HepG2 (cell line): ENCODE results near the gene CYSTM1. TPM values are rescaled to one million over a fixed set of nuclear protein-coding genes. Genes with fewer than 3 reads are reported as not detected.

Experiments used
- ATAC-seq: fragments of 200-7000 bp; cut with Tn5 transposase; 3 replicates; pipeline ENCODE4 v1.9.1; 2020; ENCODE audit warnings: mild to moderate bottlenecking, moderate library complexity
- BruUV-seq: library from RNA; stranded (reverse); fragments of 400-500 nt; replicated peaks from 2 replicates; lab custom pipeline; 2021; lab: Mats Ljungman, UMichigan
- CTCF ChIA-PET: fragments of 300-600 bp; formaldehyde crosslinking; extraction: SDS; loops from one replicate; lab custom pipeline; 2021; ENCODE audit warnings: low total read pairs, inconsistent platforms, low intra/inter-chr PET ratio; lab: Yijun Ruan, JAX
- POLR2A ChIA-PET: fragments of 350-600 bp; sonication (Branson Sonifier 250); formaldehyde crosslinking; loops from one replicate; lab custom pipeline; 2020; ENCODE audit warnings: antibody characterized with exemption, inconsistent platforms; lab: Yijun Ruan, JAX
- DNase-seq: peaks from one replicate; pipeline ENCODE4 v3.0.0-alpha.2; 2015; ENCODE audit warnings: low spot score
- FAIRE-seq: peaks from 3 replicates; lab custom pipeline; 2011; peaks lifted over from hg19 to GRCh38; lab: Jason Lieb, UNC
- H2AFZ ChIP-seq: one replicate; pipeline ENCODE4 v1.6.1; 2011; ENCODE audit warnings: low read length, inconsistent platforms
- H3K27ac ChIP-seq: fragments of 300-600 bp; 3 replicates; pipeline ENCODE4 v1.8.0; 2011; ENCODE audit warnings: mixed run types, mild to moderate bottlenecking, mixed read lengths, low read length, inconsistent platforms; ENCODE audit not compliant: insufficient read depth; ENCODE audit errors: extremely low read length
- H3K27me3 ChIP-seq, 2 experiments: fragments of 200-600 bp in 1 of 2; 2 replicates in 1 of 2; 3 replicates in 1 of 2; pipeline versions ENCODE4 v1.6.0 to v1.8.0; 2011; ENCODE audit warnings: low read length in 2 of 2, mild to moderate bottlenecking in 2 of 2, moderate library complexity in 2 of 2, inconsistent platforms in 1 of 2; ENCODE audit not compliant: insufficient read depth in 2 of 2, control insufficient read depth in 1 of 2
- H3K36me3 ChIP-seq, 2 experiments: fragments of 200-600 bp in 1 of 2; replicated peaks in 1 of 2; 2 replicates in 1 of 2; 3 replicates in 1 of 2; pipeline versions ENCODE4 v1.5.1 to v1.8.0; 2011; ENCODE audit warnings: low read length in 2 of 2, inconsistent platforms in 1 of 2; ENCODE audit not compliant: insufficient read depth in 2 of 2, control insufficient read depth in 1 of 2
- H3K4me1 ChIP-seq: 2 replicates; pipeline ENCODE4 v1.5.1; 2012; ENCODE audit warnings: low read length, inconsistent platforms; ENCODE audit not compliant: insufficient read depth
- H3K4me2 ChIP-seq: 2 replicates; pipeline ENCODE4 v1.6.0; 2011; ENCODE audit warnings: low read depth, low read length, inconsistent platforms
- H3K4me3 ChIP-seq, 3 experiments: fragments of 200-600 bp in 1 of 3; sonication (generic), shearing (Covaris generic) in 1 of 3; replicated peaks in 1 of 3; 2 replicates each; pipeline ENCODE4 v1.5.1; 2011 to 2016; ENCODE audit warnings: low read length in 3 of 3, inconsistent platforms in 2 of 3, low read depth in 2 of 3, mild to moderate bottlenecking in 2 of 3, control low read depth in 1 of 3, mixed read lengths in 1 of 3; ENCODE audit not compliant: insufficient read depth in 1 of 3
- H3K79me2 ChIP-seq: one replicate; pipeline ENCODE4 v1.6.1; 2011; ENCODE audit warnings: low read length, inconsistent platforms; ENCODE audit not compliant: insufficient read depth
- H3K9ac ChIP-seq: 2 replicates; pipeline ENCODE4 v1.6.0; 2011; ENCODE audit warnings: mild to moderate bottlenecking, low read depth, low read length, inconsistent platforms; ENCODE audit not compliant: insufficient read depth
- H3K9me3 ChIP-seq: 2 replicates; pipeline ENCODE4 v1.5.1; 2012; ENCODE audit warnings: mild to moderate bottlenecking, low read length
- H4K20me1 ChIP-seq: 2 replicates; pipeline ENCODE4 v1.6.0; 2011; ENCODE audit warnings: inconsistent platforms, mild to moderate bottlenecking, low read length, moderate library complexity; ENCODE audit not compliant: insufficient read depth
- IRF9 ChIP-seq: sonication (generic); formaldehyde crosslinking; IDR thresholded peaks from 2 replicates; pipeline ENCODE4 v1.8.0; 2022; ENCODE audit warnings: missing genetic modification reagents, mild to moderate bottlenecking, borderline replicate concordance
- KDM2A ChIP-seq: sonication (generic); formaldehyde crosslinking; IDR thresholded peaks from 2 replicates; pipeline ENCODE4 v1.4.0; 2020; ENCODE audit warnings: low read depth, missing genetic modification reagents, borderline replicate concordance
- KDM5B ChIP-seq: sonication (generic); formaldehyde crosslinking; IDR thresholded peaks from 2 replicates; pipeline ENCODE4 v1.4.0; 2020; ENCODE audit warnings: missing genetic modification reagents, mild to moderate bottlenecking, borderline replicate concordance
- MBNL3 ChIP-seq: fragments of 250-450 bp; sonication (Bioruptor Pico); conservative IDR thresholded peaks from 2 replicates; pipeline ENCODE4 v1.8.0; 2022; ENCODE audit warnings: mild to moderate bottlenecking, inconsistent platforms
- MTA3 ChIP-seq: sonication (generic); formaldehyde crosslinking; IDR thresholded peaks from 2 replicates; pipeline ENCODE4 v1.4.0; 2020; ENCODE audit warnings: missing genetic modification reagents
- NR2C2 ChIP-seq: sonication (generic); formaldehyde crosslinking; IDR thresholded peaks from 2 replicates; pipeline ENCODE4 v1.4.0; 2020; ENCODE audit warnings: missing genetic modification reagents, mild to moderate bottlenecking, moderate library complexity, borderline replicate concordance
- PAWR ChIP-seq: sonication (generic); formaldehyde crosslinking; IDR thresholded peaks from 2 replicates; pipeline ENCODE4 v1.4.0; 2020; ENCODE audit warnings: missing genetic modification reagents, mild to moderate bottlenecking, borderline replicate concordance
- STAT5B ChIP-seq: sonication (generic); formaldehyde crosslinking; IDR thresholded peaks from 2 replicates; pipeline ENCODE4 v1.4.0; 2020; ENCODE audit warnings: missing genetic modification reagents
- TAF1 ChIP-seq: sonication (generic); formaldehyde crosslinking; IDR thresholded peaks from 2 replicates; pipeline ENCODE4 v1.4.0; 2020; ENCODE audit warnings: missing genetic modification reagents
- ZBTB8A ChIP-seq: sonication (generic); formaldehyde crosslinking; IDR thresholded peaks from 2 replicates; pipeline ENCODE4 v1.4.0; 2020; ENCODE audit warnings: mild to moderate bottlenecking, low read depth, missing genetic modification reagents, borderline replicate concordance
- ZFP1 ChIP-seq: IDR thresholded peaks from 2 replicates; pipeline ENCODE4 v1.6.1; 2016
- ZNF260 ChIP-seq: sonication (generic); formaldehyde crosslinking; IDR thresholded peaks from 2 replicates; pipeline ENCODE4 v1.4.0; 2020; ENCODE audit warnings: missing genetic modification reagents, low read depth, mild to moderate bottlenecking, borderline replicate concordance
- ZNF282 ChIP-seq: fragments of 450-650 bp; IDR thresholded peaks from 2 replicates; pipeline ENCODE4 v1.6.1; 2018; ENCODE audit not compliant: partially characterized antibody
- WGBS: methylation state at CpG from one replicate; pipeline ENCODE4 v1.1.6; 2017; ENCODE audit warnings: low lambda C conversion rate; 5-methylcytosine and 5-hydroxymethylcytosine counted together
- in situ Hi-C: cut with HindIII; loops from 2 replicates; pipeline ENCODE4 v1.10.0; 2017; ENCODE audit warnings: low pct_unique_long_range_greater_than_20kb; ENCODE audit not compliant: extremely low pct_ligation_motif_present
- intact Hi-C: fragments of 100-400 bp; cut with micrococcal nuclease; formaldehyde crosslinking; loops from one replicate; pipeline ENCODE4 v1.10.0; 2022; ENCODE audit not compliant: unreplicated experiment
- polyA plus RNA-seq, 8 experiments: library from polyadenylated mRNA; depleted of rRNA in 3 of 8; stranded (reverse) in 7 of 8; unstranded in 1 of 8; fragments of >200 nt; fragmentation: Illumina TruSeq in 4 of 8; extraction: Trizol in 4 of 8; gene quantifications; 2 replicates each; pipeline versions ENCODE4 v1.2.1 to v1.2.3, GENCODE V29; 2011 to 2016; ENCODE audit warnings: low read depth in 4 of 8, missing spikeins in 1 of 8, mixed read lengths in 1 of 8; ENCODE audit not compliant: insufficient read depth in 1 of 8
- total RNA-seq, 5 experiments: library from RNA; depleted of rRNA; stranded (reverse); fragments of >200 nt; fragmentation: Illumina TruSeq; extraction: Trizol; gene quantifications; 2 replicates each; pipeline ENCODE4 v1.2.3, GENCODE V29; 2016; ENCODE audit warnings: low read depth in 1 of 5

The CYSTM1 gene
- total and polyA plus RNA-seq, 2 of the 13 experiments (the other 11 are each of a cell fraction or from before 2014, with no cell fraction given) = 40.0 to 73.4 TPM

- Histone ChIP-seq H3K27ac (no peak overlapping the region), H3K9ac (no peak overlapping the region), H3K27me3 (peaks cover 1 to 5% of the 10 kb centered on the region in 2 experiments; a peak in 1 of 5 replicates), H4K20me1 (peaks cover 14% of the 10 kb centered on the region), H3K4me1 (peaks cover 37% of the 10 kb centered on the region), H3K4me3 (no peak overlapping the region), H3K79me2 (no peaks in the 10 kb centered on the region), H3K36me3 (no peaks in the 10 kb centered on the region), H3K4me2 (no peak overlapping the region), H3K9me3 (no peaks in the 10 kb centered on the region), H2AFZ (no peak overlapping the region)
- 11% methylated on average over 6 of the region's 6 CpGs for WGBS
- in situ Hi-C loops = loop anchor here (5.0 kb wide), 1 partner anchor 361 kb away; no protein-coding TSS in a partner anchor
- ChIA-PET POLR2A (interaction anchor here (0.9 to 1.0 kb wide), 2 partner anchors 9 to 41 kb away, joined by 3 to 4 read pairs; no protein-coding TSS in a partner anchor), CTCF (no interaction called here)
- DNase-seq = peak; percentile 39
- FAIRE-seq = peak; percentile 32
- ATAC-seq = peak; percentile 66
- TF ChIP-seq TAF1 (CRISPR knock-in tag) = no peak
- TF ChIP-seq KDM2A (CRISPR knock-in tag) = no peak
- TF ChIP-seq ZNF260 = no peak
- no peak for TF ChIP-seq NR2C2 (CRISPR knock-in tag)
- no peak for TF ChIP-seq ZNF282
- intact Hi-C loops = no loop called here
- BruUV-seq = no TSS peak
Measured at GRCh38 chr5:140148508-140148907, 26.5 kb upstream of the CYSTM1 start.

- H3K9ac ChIP-seq = no peak overlapping the region
- intact Hi-C loops (no loop called here), in situ Hi-C loops (no loop called here)
- H3K27me3 ChIP-seq = peaks cover 0 to 5% of the 10 kb centered on the region in 2 experiments; a peak in 1 of 5 replicates
- ATAC-seq (no peak), DNase-seq (no peak), FAIRE-seq (no peak)
- no peak overlapping the region for H3K4me2 ChIP-seq
- no peak overlapping the region for H3K4me3 ChIP-seq
- H3K79me2 ChIP-seq = no peaks in the 10 kb centered on the region
- no peaks in the 10 kb centered on the region for H3K36me3 ChIP-seq
- BruUV-seq = no TSS peak
- no peak overlapping the region for H3K27ac ChIP-seq
- H3K9me3 ChIP-seq = no peaks in the 10 kb centered on the region
- H3K4me1 ChIP-seq = peaks cover 28% of the 10 kb centered on the region
- 61% methylated on average over 2 of the region's 2 CpGs for WGBS
- POLR2A ChIA-PET = no interaction called here
- CTCF ChIA-PET = no interaction called here
- peaks cover 9% of the 10 kb centered on the region for H4K20me1 ChIP-seq
- H2AFZ ChIP-seq = no peak overlapping the region
- TF ChIP-seq ZFP1 (CRISPR knock-in tag) (no peak), NR2C2 (CRISPR knock-in tag) (no peak), IRF9 (CRISPR knock-in tag) (no peak), KDM5B (CRISPR knock-in tag) (no peak), ZBTB8A (no peak), PAWR (CRISPR knock-in tag) (no peak), MBNL3 (CRISPR knock-in tag) (no peak), MTA3 (CRISPR knock-in tag) (no peak), STAT5B (CRISPR knock-in tag) (no peak)
Measured at GRCh38 chr5:140150201-140150600, 24.8 kb upstream of the CYSTM1 start.
